8988T (cell line): ENCODE results near the gene NNT.
A peak's percentile ranks its signal among the peaks of the same experiment; 100 is the strongest.
"Not testable (repeated sequence)": the region's sequence is repeated elsewhere in the genome, so short reads cannot be mapped to it uniquely, and the experiment has no call there.

Experiments used
- DNase-seq: peaks from one replicate; pipeline ENCODE4 v3.0.0; 2011

Gene NNT

DNA sequence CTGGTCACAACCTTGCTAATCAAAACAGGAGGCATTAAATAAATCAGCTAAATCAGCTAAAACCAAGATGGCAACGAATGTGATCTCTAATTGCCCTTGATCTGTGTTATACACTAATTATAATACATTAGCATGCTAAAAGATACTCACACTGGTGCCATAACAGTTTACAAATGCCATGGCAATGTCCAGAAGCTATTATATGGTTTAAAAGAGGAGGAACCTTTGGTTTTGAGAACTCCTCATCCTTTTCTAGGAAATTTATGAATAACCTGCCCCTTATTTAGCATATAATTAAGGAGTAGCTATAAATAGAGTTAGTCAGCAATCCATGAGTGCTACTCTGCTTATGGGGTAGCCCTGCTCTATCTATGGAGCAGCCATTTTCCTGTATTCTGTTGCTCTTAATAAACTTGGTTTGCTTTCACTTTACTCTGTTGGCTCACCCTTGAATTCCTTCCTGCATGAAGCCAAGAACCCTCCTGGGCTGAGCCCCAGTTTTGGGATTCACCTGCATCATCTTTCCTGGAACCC lies 18.7 kb upstream of the NNT start:
- DNase-seq = no peak

DNA sequence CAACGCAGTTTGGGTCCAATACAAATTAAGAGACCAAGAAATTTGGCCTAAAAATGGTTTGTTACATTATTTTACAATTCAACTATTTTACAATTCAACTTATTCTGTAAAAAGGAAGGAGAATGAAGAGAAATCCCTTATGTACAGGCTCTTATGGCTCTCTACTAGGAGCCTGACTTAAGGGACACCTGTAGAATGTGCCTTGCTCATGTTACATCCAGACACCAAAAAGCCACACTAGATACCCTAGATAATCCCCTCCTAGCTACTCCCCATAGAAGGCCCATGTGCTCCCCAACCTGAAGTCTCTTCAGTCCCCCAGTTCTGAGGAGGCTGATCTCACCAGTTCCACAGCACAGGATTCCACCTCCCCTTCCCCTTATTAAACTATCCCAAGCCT lies 14.1 kb upstream of the NNT start:
- DNase-seq = no peak

DNA sequence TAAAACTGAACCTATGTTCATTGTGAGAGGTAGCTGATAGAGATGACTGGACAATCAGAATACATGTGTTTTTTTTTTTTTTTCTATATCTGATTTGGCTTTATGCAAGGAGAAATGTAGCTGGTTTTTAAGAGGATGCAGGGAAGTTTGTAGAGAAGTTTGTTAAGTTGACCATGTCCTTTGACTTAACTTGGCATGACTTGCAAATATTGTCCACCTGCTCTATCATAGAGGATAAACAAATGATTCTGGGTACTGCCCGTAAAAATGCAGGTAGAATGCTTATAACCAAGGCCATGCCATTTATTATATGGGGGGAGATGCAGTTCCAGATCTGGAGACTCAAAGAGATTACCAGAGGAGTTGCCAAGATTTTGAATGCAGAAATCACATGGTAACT lies 13.7 kb upstream of the NNT start:
- DNase-seq = no peak

DNA sequence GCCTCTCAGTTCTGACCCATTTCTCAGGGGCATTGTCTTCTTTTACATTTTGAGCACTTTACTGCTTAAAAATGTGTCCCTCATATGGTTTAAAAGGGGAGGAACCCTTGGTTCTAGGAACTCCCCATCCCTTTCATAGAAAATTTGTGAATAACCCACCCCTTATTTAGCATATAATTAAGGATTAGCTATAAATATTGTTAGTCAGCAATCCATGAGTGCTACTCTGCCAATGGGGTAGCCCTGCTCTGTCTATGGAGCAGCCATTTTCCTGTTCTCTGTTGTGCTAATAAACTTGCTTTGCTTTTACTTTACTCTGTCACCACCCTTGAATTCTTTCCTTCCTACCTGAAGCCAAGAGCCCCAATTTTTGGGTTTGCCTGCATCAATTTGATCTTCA lies 12.3 kb upstream of the NNT start:
- no peak for DNase-seq

DNA sequence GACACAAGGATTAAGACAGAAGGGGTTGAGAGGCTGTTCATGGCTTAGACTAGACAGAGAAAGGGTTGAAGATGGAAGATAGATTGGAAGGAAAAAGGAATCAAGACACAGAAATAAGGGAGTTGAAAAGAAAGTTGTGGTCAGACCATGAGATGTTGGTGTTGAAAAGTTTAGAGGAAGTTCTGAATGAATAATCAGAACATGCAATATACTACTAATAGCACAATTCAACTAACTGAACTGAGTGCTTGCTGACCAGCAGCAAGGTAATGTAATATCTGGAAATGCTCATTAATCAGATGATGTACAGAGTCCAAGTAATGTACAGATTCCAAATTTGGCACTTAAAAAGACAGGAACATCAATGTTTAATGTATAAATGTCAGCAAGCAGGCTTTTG lies 10.6 kb upstream of the NNT start:
- DNase-seq = no peak

DNA sequence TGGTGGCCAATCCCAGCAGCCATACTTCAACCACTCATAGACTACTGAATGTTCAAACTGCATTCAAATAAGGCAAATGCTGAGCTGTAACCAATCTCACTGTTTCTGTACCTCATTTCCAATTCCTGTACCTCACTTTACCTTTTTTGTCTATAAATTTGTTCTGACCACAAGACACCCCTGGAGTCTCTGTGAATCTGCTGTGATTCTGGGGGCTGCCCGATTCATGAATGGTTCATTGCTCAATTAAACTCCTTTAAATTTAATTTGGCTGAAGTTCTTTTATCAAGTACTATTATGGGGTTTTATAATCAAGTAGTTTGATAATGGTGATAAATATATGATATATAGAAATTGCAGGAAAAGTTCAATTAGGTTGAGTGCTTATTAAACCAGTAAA lies 4.1 kb upstream of the NNT start:
- not testable (repeated sequence) for DNase-seq

DNA sequence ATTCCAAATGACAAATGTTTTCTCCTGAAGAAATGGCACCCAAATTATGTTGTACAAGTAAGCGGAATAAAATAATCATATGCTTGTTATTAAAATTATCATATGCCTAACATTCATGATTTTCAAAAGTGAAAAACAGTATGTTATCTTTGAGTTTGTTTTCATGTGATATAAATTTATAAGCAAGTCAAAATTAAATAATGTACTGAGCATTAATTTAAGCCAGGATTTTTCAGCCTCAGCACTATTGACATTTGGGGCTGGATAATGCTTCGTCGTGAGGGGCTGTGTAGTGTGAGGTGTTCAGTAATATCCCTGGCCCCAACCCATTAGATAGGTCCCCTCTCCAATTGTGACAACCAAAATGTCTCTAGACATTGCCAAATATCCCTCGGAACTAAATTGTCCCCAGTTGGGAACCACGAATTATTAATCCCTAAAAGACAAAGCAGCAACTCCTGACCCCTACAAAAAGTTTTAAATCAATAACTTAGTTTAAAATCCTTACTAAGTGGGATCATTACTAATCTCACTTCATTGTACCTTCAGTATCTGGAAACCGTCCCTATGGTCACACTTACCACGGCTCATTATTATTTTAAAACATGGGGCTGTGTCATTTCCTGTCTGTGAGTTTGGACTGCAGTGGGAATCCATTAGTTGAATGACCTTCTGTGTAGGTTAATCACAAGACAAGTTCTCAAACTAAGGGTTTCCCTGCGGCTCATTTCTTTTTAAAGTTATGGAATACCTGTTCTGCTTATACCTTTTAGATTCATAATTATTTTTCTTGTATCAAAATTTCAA lies 1.3 kb upstream of the NNT start:
- no peak for DNase-seq

DNA sequence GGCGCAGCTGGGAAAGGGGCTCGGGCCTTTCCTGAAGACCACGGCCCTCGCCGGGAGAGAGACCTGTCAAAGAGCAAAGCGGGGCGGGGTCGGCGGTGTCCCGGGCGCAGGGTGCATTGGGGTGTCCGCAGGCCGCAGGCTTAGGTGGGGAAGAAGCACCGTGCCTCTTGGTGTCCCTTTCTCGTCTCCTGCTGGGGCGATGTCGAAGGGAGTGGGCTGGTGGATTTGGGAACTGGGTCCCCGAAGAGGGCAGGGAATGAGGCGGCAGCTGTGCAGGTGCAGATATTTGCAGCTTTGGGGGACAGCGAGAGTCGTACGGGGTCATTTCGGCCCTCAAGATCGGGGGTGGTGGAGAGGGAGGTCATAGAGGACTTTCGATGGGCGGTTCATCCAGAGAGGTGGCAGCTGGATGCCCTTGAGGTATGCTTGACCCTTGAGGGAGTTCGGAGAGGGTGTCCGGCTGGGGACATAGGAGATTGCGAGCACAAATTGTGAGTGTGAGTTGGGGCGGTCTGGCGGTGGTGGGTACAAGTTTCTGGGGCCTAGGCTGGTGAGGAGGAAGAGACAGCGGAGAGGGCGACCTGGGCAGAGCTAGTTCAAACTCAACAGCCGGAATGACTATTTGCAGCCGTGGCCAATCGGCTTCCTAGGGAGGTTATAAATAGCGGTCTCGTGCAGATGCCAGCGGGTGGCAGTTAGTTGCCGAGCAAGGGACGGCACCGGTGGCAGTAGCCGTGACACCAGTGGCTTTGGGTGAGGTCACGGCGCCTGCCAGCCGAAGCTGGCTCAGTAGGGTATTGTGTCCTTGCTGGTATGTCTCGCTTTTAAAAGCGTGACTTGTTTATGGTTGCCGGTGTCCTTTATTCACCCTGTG lies 601 bp downstream of the NNT start:
- peak; percentile 58 for DNase-seq

DNA sequence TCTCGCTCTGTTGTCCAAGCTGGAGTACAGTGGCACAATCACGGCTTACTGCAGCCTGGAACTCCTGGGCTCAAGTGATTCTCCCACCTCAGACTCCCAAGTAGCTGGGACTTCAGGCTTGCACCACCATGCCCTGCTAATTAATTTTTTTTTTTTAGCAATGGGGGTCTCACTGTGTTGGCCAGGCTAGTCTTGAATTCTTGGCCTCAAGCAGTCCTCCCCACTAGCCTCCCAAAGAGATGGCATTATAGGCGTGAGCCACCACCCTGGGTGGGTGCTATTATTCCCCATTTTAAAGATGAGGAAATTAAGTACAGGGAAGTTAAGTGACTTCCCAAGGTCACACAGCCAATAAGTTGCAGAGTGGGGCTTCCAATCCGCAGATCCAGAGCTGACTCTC lies 1.7 kb downstream of the NNT start:
- no peak for DNase-seq

DNA sequence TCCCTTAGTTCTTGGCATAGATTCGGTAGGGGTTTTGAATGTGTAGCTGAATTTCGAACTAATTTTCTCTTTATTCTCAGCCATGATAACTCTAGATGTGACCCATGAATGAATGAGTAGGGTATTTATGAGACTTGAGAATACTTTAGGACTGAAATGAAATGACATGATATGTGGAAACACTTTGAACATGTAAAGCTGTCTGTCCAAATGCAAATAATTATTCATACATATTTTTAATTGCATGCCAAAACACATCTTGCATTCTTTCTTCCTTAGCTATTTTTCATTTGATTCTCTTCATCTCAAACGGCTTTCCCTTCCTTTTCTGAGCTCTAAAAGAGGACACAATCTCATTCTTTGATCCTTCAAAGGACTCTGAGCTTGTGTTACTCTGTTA lies 3.4 kb downstream of the NNT start:
- no peak for DNase-seq

DNA sequence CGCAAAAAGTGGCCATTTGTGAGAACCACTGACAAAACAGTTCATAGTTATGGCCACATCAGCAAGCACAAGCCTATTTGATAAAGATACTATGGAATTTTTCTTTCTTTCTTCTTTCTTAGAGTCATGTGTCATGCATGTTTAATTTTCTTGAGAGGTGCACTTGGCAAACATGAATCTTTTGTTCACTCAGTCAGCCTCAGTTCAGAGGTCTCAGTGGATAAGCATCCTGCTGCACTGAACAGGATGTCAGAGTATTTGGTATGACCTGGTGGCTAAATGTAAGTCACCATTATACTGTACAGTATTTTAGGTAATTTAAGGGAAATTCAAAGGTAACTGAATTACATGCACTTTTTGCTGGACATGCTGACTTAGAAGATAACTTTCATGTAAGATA lies 5.4 kb downstream of the NNT start:
- no peak for DNase-seq

DNA sequence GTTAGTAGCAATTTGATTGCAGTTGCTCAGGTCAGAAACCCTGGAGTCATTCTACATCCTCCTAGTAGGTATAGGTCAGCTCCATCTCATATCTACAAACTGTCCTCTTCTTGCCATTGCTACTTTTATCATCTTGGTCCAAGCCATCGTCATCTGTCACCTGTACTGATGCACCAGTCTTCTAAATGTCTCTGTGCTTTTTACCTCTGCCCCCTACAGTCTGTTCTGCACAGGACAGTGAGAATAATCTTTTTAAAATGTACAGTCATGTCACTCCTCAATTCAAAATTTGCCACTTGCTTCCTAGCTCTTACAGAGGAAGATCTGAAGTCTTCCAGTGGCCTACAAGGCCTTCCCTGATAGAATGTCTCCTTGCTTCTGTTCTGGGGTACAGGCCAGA lies 6.8 kb downstream of the NNT start:
- DNase-seq = no peak

DNA sequence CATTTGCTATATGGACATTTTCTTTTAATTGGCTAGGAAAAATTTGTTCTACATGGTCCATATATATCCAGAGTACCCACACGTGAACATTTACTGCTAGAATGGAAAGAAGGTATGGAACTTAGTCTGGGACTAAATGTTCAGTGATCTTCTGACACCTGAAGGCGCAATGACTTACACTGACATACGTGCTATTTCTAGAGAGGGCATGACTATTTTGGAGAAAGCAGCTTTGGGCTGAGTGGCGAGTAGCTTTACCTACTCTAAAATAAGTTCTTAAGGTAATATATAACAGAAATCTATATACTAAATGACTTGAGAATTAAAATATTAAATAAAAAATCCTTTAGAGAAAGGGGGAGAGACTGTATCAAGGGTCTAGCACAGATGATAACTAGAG lies 10.4 kb downstream of the NNT start:
- no peak for DNase-seq

DNA sequence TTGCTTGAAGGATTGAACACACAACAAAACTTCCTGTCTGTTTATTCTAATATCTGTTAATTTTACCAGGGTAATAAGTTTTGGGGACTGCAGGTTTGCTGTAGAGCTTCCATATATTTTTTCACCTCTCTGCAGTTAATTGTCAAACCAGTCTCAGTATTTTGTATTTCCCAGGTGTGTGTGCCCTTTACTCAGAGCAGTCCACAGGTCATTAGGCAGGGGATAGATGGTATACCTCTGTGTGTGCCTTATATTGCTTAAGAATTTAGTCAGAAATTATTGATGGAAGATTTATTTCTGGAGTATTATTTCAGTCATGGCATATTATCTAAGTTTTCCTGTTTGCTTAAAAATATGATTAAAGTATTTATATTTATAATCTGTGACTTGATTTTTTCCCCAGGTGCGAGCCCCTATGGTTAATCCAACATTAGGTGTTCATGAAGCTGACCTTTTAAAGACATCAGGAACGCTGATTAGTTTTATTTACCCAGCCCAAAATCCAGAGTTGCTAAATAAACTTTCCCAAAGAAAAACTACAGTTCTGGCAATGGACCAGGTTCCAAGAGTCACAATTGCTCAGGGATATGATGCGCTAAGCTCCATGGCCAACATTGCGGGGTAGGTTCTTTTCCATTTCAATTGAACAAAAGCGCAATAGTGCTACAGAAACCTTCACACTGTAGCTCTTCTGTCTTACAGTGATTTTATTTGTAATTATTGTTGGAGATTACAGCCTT lies 12.6 kb downstream of the NNT start:
- DNase-seq = no peak

DNA sequence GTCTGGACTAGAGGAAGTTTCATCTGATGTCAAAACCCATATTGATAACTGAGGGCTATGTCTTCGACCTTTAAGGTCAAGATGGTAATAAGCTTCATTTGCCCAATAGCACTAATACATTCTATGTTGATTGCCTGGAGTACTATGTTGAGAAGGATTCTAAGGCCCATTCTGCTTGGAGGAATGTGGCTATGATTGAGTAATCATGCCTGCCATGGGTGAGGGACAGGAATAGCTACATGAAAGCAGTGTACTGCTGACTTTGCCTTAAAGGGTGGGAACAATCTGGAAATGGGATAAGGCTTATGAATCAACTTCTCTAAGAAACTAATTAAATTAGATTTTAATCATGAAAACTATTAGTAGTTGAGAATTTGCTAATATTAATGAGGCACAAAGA lies 13.6 kb downstream of the NNT start:
- DNase-seq = no peak

DNA sequence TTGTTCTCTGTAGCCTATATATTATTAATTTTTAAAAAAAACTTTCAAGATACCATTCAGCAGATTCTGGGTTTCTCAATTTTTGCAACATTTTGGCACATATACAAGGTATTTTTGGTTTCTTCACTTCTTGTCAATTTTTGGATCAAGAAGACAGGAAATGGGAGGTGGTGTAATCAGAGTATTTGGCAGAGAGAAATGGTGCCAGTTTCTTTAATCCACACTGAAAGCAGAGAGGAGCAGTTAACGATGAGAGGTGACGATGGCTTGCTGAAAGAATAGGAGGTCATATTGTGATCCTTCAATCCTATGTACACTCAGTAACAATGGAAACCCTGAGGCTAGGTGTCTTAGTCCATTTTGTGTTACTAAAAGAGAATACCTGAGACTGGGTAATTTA lies 16.4 kb downstream of the NNT start:
- DNase-seq = no peak

DNA sequence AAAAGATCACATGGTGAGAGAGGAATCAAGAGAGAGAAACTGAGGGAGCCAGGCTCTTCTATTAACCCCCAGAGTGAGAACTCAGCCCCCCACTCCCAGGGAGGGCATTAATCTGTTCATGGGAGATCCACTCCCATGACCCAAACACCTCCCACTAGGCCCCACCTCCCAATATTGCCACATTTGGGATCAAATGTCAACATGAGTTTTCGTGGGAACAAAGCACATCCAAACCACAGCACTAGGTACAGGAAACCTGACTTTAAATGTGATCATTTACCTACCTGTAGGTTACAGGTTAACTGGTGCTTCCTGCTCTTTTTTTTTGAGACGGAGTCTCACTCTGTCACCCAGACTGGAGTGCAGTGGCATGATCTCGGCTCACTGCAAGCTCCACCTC lies 16.9 kb downstream of the NNT start:
- no peak for DNase-seq

DNA sequence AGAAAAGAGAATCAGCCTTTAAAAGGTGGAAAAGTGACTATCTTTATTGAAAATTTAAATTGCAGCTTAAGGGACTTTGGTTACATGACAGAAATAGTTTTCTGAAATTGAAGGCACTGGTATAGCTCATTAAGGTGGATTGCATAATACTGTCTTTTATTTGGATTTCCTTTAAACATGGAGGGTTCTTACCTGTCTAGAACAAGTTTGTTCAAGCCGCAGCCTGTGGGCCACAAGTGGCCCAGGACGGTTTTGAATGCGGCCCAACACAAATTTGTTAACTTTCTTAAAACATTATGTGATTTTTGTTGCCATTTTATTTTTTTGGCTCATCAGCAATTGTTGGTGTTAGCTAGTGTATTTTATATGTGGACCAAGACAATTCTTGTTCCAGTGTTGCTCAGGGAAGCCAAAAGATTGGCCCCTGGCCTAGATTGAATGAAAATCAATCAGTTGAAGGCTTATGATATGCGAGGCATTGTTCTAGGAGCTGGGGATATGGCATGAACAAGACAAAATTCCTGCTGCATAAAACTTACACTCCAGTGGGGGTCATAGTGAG lies 18.0 kb downstream of the NNT start:
- no peak for DNase-seq

DNA sequence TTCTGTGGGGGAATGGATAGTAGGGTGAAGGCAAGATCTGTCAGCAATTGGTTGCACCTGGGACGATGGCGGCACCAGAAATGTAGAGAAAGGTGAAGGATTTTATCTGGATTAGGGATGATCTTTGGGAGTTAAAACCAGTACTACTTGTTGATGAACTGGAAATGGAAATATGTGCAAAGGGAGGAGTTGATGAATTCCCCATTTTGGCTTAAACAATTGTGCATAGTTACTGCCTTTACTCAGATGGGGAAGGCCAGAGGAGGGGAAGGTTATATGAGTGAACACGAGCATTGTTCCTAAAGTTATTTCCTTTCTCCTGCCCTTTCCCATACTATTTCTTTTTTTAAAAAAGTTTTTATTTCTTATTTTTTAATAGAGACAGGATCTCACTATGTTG lies 19.1 kb downstream of the NNT start:
- DNase-seq = no peak

DNA sequence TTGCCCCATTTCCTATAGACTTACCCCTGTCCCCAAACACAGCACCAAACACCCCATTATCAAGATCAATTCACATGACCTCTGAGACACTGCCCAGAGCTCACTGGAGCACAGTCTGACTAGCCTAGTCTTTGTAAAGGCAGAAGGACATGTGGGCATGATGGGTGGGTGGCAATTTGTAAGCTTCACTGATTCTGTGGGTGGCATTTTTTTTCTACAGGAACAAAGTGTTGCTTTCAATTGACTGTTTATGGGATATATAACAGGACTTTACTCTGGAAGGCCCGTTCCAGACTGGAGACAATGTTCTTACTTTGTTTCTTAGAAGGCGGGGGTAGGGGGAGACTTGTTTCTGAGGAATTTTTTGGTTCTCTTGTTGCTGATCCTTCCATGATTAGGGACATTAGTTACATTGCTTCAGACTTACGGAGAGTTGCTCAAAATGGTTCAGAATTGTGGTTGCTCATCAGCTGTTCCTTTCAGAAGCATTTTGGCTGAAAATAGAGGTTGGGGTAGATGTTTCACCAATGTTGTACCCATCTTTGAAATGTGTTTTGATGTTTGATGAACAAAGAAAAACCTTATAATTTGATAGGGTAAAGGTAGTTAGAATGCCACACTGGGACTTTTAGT lies 20.2 kb downstream of the NNT start:
- DNase-seq = no peak

DNA sequence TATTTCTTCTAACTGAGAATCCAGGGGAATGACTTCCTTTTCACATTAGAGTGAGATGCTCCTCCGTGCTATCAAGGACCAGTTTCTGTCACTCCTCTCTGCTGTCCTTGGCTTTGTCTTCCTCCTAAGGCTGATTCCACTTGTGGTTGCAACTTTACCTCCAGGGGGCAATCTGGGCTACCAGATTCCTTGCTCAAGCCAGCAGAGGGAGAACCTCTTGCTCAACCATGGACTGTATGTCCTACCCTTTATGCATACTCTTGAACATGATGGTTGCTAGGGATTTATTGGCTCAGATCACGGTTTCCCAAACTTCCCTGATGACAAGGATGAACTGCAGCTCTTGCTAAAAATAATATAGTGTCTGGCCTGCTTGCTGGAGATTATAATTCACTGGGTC lies 24.0 kb downstream of the NNT start:
- peak; percentile 49 for DNase-seq

DNA sequence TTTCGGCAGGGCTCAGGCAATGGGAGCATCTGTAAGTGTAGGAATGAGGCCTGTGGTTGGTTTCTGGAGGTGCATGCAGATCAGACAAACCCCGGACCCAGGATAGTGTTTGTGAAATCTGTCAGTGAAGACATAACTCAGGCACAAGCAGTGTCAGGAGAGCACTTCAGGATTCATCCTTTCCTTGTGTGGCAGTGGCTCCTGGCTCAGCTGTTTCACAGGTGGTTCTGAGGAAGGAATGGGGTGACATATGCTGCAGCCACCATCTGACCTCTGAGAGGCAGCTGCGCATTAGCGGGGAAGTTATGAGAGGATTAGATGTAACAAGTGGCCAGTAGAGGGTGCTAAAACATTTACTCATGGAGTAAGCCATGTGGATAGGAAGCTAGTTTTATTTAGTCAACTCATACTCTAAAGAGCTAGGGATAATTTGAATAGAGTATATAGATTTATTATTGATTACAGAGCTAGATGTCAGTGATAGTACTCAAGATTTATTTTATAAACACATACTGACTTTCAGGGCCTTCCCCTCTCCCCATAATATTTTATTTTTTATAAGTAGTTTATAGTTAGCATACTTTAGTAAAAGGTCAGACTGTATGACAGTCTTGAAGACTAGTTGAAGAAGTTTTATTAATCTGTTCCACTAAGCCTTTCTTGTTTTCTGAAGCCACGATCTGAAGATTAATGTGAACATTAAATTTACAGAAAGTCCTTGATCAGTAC lies 28.4 kb downstream of the NNT start:
- DNase-seq = no peak
